HEK293 (cell line): ENCODE results near the gene MED16.

Source experiments
- PBX3 ChIP-seq: sonication (generic); formaldehyde crosslinking; IDR thresholded peaks from 2 replicates; pipeline ENCODE4 v1.8.1; 2022; ENCODE audit warnings: mild to moderate bottlenecking, moderate library complexity, missing genetic modification reagents
- REPIN1 ChIP-seq: fragments of 450-650 bp; formaldehyde crosslinking; IDR thresholded peaks from 2 replicates; pipeline ENCODE4 v1.5.1; 2017; ENCODE audit warnings: missing biosample characterization, missing genetic modification characterization, low read depth
- TSHZ1 ChIP-seq: fragments of 450-650 bp; formaldehyde crosslinking; IDR thresholded peaks from 2 replicates; pipeline ENCODE4 v1.5.1; 2016; ENCODE audit warnings: missing biosample characterization, missing genetic modification characterization, borderline replicate concordance
- ZBTB7A ChIP-seq: fragments of 450-650 bp; formaldehyde crosslinking; IDR thresholded peaks from 2 replicates; pipeline ENCODE4 v1.5.1; 2016; ENCODE audit warnings: low read depth, missing biosample characterization, missing genetic modification characterization
- ZNF549 ChIP-seq: fragments of 450-650 bp; IDR thresholded peaks from 2 replicates; pipeline ENCODE4 v1.5.1; 2018; ENCODE audit warnings: missing biosample characterization, missing genetic modification characterization, mild to moderate bottlenecking, inconsistent platforms, moderate library complexity
- ZNF629 ChIP-seq: fragments of 450-650 bp; formaldehyde crosslinking; IDR thresholded peaks from 2 replicates; pipeline ENCODE4 v1.5.1; 2017; ENCODE audit warnings: missing biosample characterization, missing genetic modification characterization
- TF ChIP-seq, protein P1 (sequence below): fragments of 450-650 bp; formaldehyde crosslinking; IDR thresholded peaks from 2 replicates; pipeline ENCODE4 v1.5.1; 2016; ENCODE audit warnings: missing biosample characterization, missing genetic modification characterization
- TF ChIP-seq, protein P2 (sequence below): fragments of 450-650 bp; formaldehyde crosslinking; IDR thresholded peaks from 2 replicates; pipeline ENCODE4 v1.5.1; 2016; ENCODE audit warnings: missing biosample characterization, missing genetic modification characterization

DNA sequence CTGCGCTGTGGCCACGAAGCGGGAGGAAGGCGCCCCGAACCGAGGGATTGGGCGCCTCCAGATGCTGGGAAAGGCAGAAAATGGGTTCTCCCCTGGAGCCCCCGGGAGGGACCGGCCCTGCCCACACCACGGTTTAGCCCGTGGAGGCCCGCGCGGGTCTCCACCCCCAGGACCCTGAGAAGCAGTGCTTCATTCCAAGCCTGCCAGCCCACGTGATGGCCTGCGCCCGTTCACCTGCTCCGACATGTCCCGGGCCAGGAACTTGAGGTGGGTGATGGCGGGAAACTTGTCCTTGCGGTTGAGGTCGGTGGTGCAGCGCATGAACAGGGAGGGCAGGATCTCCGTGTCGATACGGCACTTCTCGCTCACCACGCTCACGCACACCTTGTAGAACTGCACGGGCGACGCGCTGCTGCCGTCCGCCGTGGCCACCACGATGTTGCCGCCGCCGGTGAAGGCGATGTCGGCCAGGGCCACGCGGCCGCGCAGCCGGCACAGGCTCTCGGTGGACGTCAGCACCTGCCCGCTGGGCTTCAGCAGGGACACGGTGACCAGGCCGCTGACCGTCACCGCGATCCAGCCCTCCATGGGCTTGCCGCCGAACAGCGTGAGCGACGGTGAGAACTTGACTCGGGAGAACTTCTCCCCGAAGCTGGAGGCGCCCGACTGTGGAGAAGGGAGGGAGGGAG lies 7.3 kb downstream of the MED16 start:
- TF ChIP-seq ZBTB7A (tag by site-specific recombination) (no peak), ZNF549 (no peak), ZNF629 (tag by site-specific recombination) (no peak), TSHZ1 (tag by site-specific recombination) (no peak), REPIN1 (tag by site-specific recombination) (no peak), PBX3 (CRISPR knock-in tag) (no peak)
- TF ChIP-seq, protein P1, sequence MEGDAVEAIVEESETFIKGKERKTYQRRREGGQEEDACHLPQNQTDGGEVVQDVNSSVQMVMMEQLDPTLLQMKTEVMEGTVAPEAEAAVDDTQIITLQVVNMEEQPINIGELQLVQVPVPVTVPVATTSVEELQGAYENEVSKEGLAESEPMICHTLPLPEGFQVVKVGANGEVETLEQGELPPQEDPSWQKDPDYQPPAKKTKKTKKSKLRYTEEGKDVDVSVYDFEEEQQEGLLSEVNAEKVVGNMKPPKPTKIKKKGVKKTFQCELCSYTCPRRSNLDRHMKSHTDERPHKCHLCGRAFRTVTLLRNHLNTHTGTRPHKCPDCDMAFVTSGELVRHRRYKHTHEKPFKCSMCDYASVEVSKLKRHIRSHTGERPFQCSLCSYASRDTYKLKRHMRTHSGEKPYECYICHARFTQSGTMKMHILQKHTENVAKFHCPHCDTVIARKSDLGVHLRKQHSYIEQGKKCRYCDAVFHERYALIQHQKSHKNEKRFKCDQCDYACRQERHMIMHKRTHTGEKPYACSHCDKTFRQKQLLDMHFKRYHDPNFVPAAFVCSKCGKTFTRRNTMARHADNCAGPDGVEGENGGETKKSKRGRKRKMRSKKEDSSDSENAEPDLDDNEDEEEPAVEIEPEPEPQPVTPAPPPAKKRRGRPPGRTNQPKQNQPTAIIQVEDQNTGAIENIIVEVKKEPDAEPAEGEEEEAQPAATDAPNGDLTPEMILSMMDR (tag by site-specific recombination), result no peak
- TF ChIP-seq, protein P2, sequence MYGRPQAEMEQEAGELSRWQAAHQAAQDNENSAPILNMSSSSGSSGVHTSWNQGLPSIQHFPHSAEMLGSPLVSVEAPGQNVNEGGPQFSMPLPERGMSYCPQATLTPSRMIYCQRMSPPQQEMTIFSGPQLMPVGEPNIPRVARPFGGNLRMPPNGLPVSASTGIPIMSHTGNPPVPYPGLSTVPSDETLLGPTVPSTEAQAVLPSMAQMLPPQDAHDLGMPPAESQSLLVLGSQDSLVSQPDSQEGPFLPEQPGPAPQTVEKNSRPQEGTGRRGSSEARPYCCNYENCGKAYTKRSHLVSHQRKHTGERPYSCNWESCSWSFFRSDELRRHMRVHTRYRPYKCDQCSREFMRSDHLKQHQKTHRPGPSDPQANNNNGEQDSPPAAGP (tag by site-specific recombination), result no peak
